HCT116 (cell line): ENCODE measurements around the gene UGT1A3. TPM values are rescaled to one million over a fixed set of nuclear protein-coding genes. Genes with fewer than 3 reads are reported as not detected.
"Not testable (repeated sequence)": the region's sequence is repeated elsewhere in the genome, so short reads cannot be mapped to it uniquely, and the experiment has no call there.

Experiments used
- ATAC-seq: fragments of 200-7000 bp; cut with Tn5 transposase; 2 replicates; pipeline ENCODE4 v1.9.1; 2020; ENCODE audit warnings: mild to moderate bottlenecking, moderate library complexity
- BruUV-seq: library from RNA; stranded (reverse); fragments of 400-500 nt; replicated peaks from 2 replicates; lab custom pipeline; 2021; lab: Mats Ljungman, UMichigan
- CTCF ChIA-PET: fragments of 300-600 bp; sonication (Branson Sonifier 250); formaldehyde crosslinking; loops from one replicate; lab custom pipeline; 2021; ENCODE audit warnings: antibody characterized with exemption; lab: Charles Lee
- POLR2A ChIA-PET: fragments of 300-600, 350-600 bp; sonication (Branson Sonifier 250); formaldehyde crosslinking; loops from one replicate; lab custom pipeline; 2021; ENCODE audit warnings: antibody characterized with exemption; lab: Charles Lee
- RAD21 ChIA-PET, 2 experiments: fragments of 300-600 bp; sonication (Branson Sonifier 250); formaldehyde crosslinking; loops; one replicate each; lab custom pipeline; 2023; ENCODE audit warnings: low total read pairs in 2 of 2; ENCODE audit not compliant: uncharacterized antibody in 2 of 2, unreplicated experiment in 2 of 2, low non-redundant PET in 1 of 2; lab: Charles Lee
- DNase-seq: peaks from one replicate; pipeline ENCODE4 v3.0.0-alpha.2; 2010; ENCODE audit warnings: low read depth, low spot score
- H2AFZ ChIP-seq: fragments of 200-600 bp; shearing (Covaris generic), sonication (generic); 2 replicates; pipeline ENCODE4 v1.6.1; 2017; ENCODE audit warnings: low read depth, mixed run types, mixed read lengths, antibody characterized with exemption, low read length; ENCODE audit not compliant: poor library complexity, severe bottlenecking
- H3K27ac ChIP-seq: 2 replicates; pipeline ENCODE4 v1.5.1; 2012; ENCODE audit warnings: low read depth, low read length
- H3K27me3 ChIP-seq: fragments of 200-600 bp; sonication (generic); 2 replicates; pipeline ENCODE4 v1.6.1; 2016; ENCODE audit warnings: mixed run types, low read length, mixed read lengths; ENCODE audit not compliant: insufficient read depth
- H3K36me3 ChIP-seq, 2 experiments: fragments of 200-500 bp in 1 of 2; fragments of 200-600 bp in 1 of 2; sonication (Bioruptor generic) in 1 of 2; sonication (generic) in 1 of 2; 2 replicates each; pipeline versions ENCODE4 v1.5.1 to v1.6.1; 2014 to 2016; ENCODE audit warnings: low read length in 2 of 2, inconsistent platforms in 1 of 2, mixed read lengths in 1 of 2, mixed run types in 1 of 2; ENCODE audit not compliant: insufficient read depth in 2 of 2, control insufficient read depth in 1 of 2
- H3K4me1 ChIP-seq, 2 experiments: fragments of 200-600 bp in 1 of 2; sonication (generic) in 1 of 2; 2 replicates each; pipeline versions ENCODE4 v1.5.1 to v1.6.1; 2012 to 2017; ENCODE audit warnings: low read length in 2 of 2, inconsistent platforms in 1 of 2, mild to moderate bottlenecking in 1 of 2, mixed read lengths in 1 of 2, mixed run types in 1 of 2, moderate library complexity in 1 of 2; ENCODE audit not compliant: insufficient read depth in 2 of 2, control insufficient read depth in 1 of 2
- H3K4me2 ChIP-seq: fragments of 200-600 bp; sonication (generic); 2 replicates; pipeline ENCODE4 v1.6.1; 2017; ENCODE audit warnings: mixed run types, low read length, mixed read lengths
- H3K4me3 ChIP-seq, 2 experiments: fragments of 200-600 bp in 1 of 2; sonication (generic) in 1 of 2; replicated peaks in 1 of 2; 2 replicates each; pipeline ENCODE4 v1.5.1; 2011 to 2016; ENCODE audit warnings: low read length in 2 of 2, control low read depth in 1 of 2, low read depth in 1 of 2, mild to moderate bottlenecking in 1 of 2, mixed read lengths in 1 of 2, mixed run types in 1 of 2
- H3K79me2 ChIP-seq: fragments of 200-600 bp; sonication (generic); 2 replicates; pipeline ENCODE4 v1.6.1; 2017; ENCODE audit warnings: mild to moderate bottlenecking, mixed run types, low read length, moderate library complexity, mixed read lengths; ENCODE audit not compliant: insufficient read depth
- H3K9ac ChIP-seq: fragments of 200-600 bp; sonication (generic); 2 replicates; pipeline ENCODE4 v1.6.1; 2016; ENCODE audit warnings: low read length, mixed read lengths
- H3K9me2 ChIP-seq: fragments of 200-600 bp; sonication (generic), shearing (Covaris generic); 2 replicates; pipeline ENCODE4 v1.6.1; 2017; ENCODE audit warnings: mixed run types, mild to moderate bottlenecking, moderate library complexity; ENCODE audit not compliant: insufficient read depth
- H3K9me3 ChIP-seq, 2 experiments: fragments of 200-500 bp in 1 of 2; fragments of 200-600 bp in 1 of 2; sonication (Bioruptor generic) in 1 of 2; sonication (generic) in 1 of 2; 2 replicates each; pipeline ENCODE4 v1.6.1; 2014 to 2017; ENCODE audit warnings: low read length in 2 of 2, mixed read lengths in 2 of 2, inconsistent platforms in 1 of 2, low read depth in 1 of 2, mild to moderate bottlenecking in 1 of 2, mixed run types in 1 of 2, moderate library complexity in 1 of 2; ENCODE audit not compliant: control insufficient read depth in 1 of 2, insufficient read depth in 1 of 2
- H4K20me1 ChIP-seq: fragments of 200-600 bp; sonication (generic), shearing (Covaris generic); 2 replicates; pipeline ENCODE4 v1.6.1; 2017; ENCODE audit warnings: mixed run types, mild to moderate bottlenecking, moderate library complexity; ENCODE audit not compliant: insufficient read depth
- CTCF ChIP-seq, 3 experiments: fragments of 200-600 bp in 1 of 3; sonication (generic) in 1 of 3; IDR thresholded peaks in 2 of 3; conservative IDR thresholded peaks in 1 of 3; 2 replicates each; pipeline ENCODE4 v1.5.1; 2012 to 2017; ENCODE audit warnings: low read depth in 2 of 3, low read length in 2 of 3, antibody characterized with exemption in 1 of 3, borderline replicate concordance in 1 of 3, control low read depth in 1 of 3, mild to moderate bottlenecking in 1 of 3, mixed read lengths in 1 of 3, mixed run types in 1 of 3, moderate library complexity in 1 of 3; ENCODE audit not compliant: insufficient read depth in 1 of 3
- POLR2AphosphoS5 ChIP-seq: IDR thresholded peaks from 2 replicates; pipeline ENCODE4 v1.6.1; 2011; ENCODE audit warnings: mild to moderate bottlenecking, low read depth, low read length, moderate library complexity
- SRF ChIP-seq: IDR thresholded peaks from 2 replicates; pipeline ENCODE4 v1.6.1; 2012; ENCODE audit warnings: low read depth
- ZFX ChIP-seq: fragments of 450-650 bp; IDR thresholded peaks from 2 replicates; pipeline ENCODE4 v1.6.1; 2017
- intact Hi-C: fragments of 100-400 bp; cut with micrococcal nuclease; formaldehyde crosslinking; loops from 2 replicates; pipeline ENCODE4 v1.10.0; 2022
- total RNA-seq: library from RNA; stranded (reverse); gene quantifications from one replicate; pipeline ENCODE4 v1.2.1, GENCODE V29; 2021; ENCODE audit not compliant: unreplicated experiment

UGT1A3 gene
- total RNA-seq, 1 experiment from 2014 or later = not detected

- Histone ChIP-seq H3K27me3 (no peaks in the 10 kb centered on the region), H4K20me1 (no peaks in the 10 kb centered on the region), H3K79me2 (no peaks in the 10 kb centered on the region), H3K4me3 (no peak overlapping the region), H3K27ac (no peak overlapping the region), H3K4me2 (no peak overlapping the region), H3K9me2 (no peaks in the 10 kb centered on the region)
- no peak for ATAC-seq
- RAD21 ChIA-PET = no interaction called here
- no peak for TF ChIP-seq CTCF (IDR thresholded peaks at IDR 0.05 in 2 of 3, conservative IDR thresholded peaks at IDR 0.05 in 1 of 3; ENCODE audit: borderline replicate concordance in 1 of 3, insufficient read depth in 1 of 3, low read depth in 2 of 3, low read length in 2 of 3)
- TF ChIP-seq ZFX = no peak
- TF ChIP-seq POLR2AphosphoS5 = no peak
- no peak for TF ChIP-seq SRF
- TF ChIP-seq, all 23 proteins: peak for 0
- intact Hi-C loops = no loop called here
- Histone ChIP-seq H3K36me3 (no peaks in the 10 kb centered on the region), H3K9ac (no peak overlapping the region), H3K4me1 (no peaks in the 10 kb centered on the region), H3K9me3 (no peaks in the 10 kb centered on the region), H2AFZ (no peak overlapping the region)
- BruUV-seq = no TSS peak
- ChIA-PET CTCF (no interaction called here), POLR2A (no interaction called here)
- no peak for DNase-seq
Measured at GRCh38 chr2:233700028-233700635, 28.7 kb upstream of the UGT1A3 start.

GRCh38 chr2:233700842-233701241 is 28.0 kb upstream of the UGT1A3 start:
- H3K9me3 ChIP-seq, H3K4me2 ChIP-seq, H3K4me1 ChIP-seq, H4K20me1 ChIP-seq, intact Hi-C loops, H3K9ac ChIP-seq, H3K79me2 ChIP-seq, H2AFZ ChIP-seq, BruUV-seq, H3K27me3 ChIP-seq, H3K4me3 ChIP-seq, POLR2A ChIA-PET, H3K9me2 ChIP-seq, H3K27ac ChIP-seq, ATAC-seq, DNase-seq, CTCF ChIA-PET, RAD21 ChIA-PET, H3K36me3 ChIP-seq: not testable (repeated sequence)
